ENCODE measurements around the gene PPOX. TPM values are rescaled to one million over a fixed set of nuclear protein-coding genes. Genes with fewer than 3 reads are reported as not detected.

The PPOX gene
- total RNA-seq (2022) (30.3 and 32.4 TPM in 2 replicates), Bru-seq, nascent RNA (percentile 58 among the genes with signal in this experiment), BruChase-seq, experiment 1, labeled RNA remaining after a 6-hour chase (percentile 62 among the genes with signal in this experiment), BruChase-seq, experiment 2, labeled RNA remaining after a 2-hour chase (percentile 63 among the genes with signal in this experiment)
- long read RNA-seq, transcript PPOX-202 (13 exons, 1,740 nt), result major isoform, 27 of 60 reads
- long read RNA-seq, partial matches to known transcripts, result 2 of 60 reads
- long read RNA-seq, other reads (novel, unspliced or antisense), result 28 of 60 reads

GRCh38 chr1:161165742-161166668 lies at the start of gene PPOX:
Gene PPOX, plus strand, starts transcription at chr1:161166426. Its CDS starts 422 bp downstream, at chr1:161166848.
- Mint-ChIP-seq H3K27me3 (ENCODE audit: insufficient read depth, unreplicated experiment) (no peaks in the 10 kb centered on the region), H3K4me1 (ENCODE audit: insufficient read depth, unreplicated experiment) (peaks cover 47% of the 10 kb centered on the region), H3K9me3 (ENCODE audit: unreplicated experiment) (no peaks in the 10 kb centered on the region), H3K36me3 (ENCODE audit: insufficient read depth, unreplicated experiment) (peaks cover 65% of the 10 kb centered on the region), H3K27ac (ENCODE audit: low read depth, unreplicated experiment) (peak within 1 kb of the TSS; percentile 100), H3K4me3 (ENCODE audit: unreplicated experiment) (peak within 1 kb of the TSS; percentile 98)
- TF ChIP-seq, protein P1, sequence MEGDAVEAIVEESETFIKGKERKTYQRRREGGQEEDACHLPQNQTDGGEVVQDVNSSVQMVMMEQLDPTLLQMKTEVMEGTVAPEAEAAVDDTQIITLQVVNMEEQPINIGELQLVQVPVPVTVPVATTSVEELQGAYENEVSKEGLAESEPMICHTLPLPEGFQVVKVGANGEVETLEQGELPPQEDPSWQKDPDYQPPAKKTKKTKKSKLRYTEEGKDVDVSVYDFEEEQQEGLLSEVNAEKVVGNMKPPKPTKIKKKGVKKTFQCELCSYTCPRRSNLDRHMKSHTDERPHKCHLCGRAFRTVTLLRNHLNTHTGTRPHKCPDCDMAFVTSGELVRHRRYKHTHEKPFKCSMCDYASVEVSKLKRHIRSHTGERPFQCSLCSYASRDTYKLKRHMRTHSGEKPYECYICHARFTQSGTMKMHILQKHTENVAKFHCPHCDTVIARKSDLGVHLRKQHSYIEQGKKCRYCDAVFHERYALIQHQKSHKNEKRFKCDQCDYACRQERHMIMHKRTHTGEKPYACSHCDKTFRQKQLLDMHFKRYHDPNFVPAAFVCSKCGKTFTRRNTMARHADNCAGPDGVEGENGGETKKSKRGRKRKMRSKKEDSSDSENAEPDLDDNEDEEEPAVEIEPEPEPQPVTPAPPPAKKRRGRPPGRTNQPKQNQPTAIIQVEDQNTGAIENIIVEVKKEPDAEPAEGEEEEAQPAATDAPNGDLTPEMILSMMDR (IDR thresholded peaks at IDR 0.05; ENCODE audit: unreplicated experiment), result peak; percentile 36
- intact Hi-C loops (cut with micrococcal nuclease), result loop anchor here (1.0 to 2.0 kb wide), 3 partner anchors 11 to 47 kb away; partner anchors contain the start of genes B4GALT3, NDUFS2, NIT1 and PFDN2
- DNase-seq (ENCODE audit: unreplicated experiment), result peak; percentile 100
- ChIA-PET POLR2A (interaction anchor here (0.6 to 5.5 kb wide), 30 partner anchors 9 to 225 kb away, joined by 3 to 101 read pairs (median 6); partner anchors contain the start of genes B4GALT3, DEDD, F11R and NDUFS2), CTCF (interaction anchor here (0.6 to 4.9 kb wide), 40 partner anchors 9 to 1373 kb away, joined by 3 to 56 read pairs (median 4); partner anchors contain the start of genes ADAMTS4, APOA2, B4GALT3 and NDUFS2)
- TSS peak; percentile 93 for BruUV-seq (replicated peaks)

- peak within 1 kb of the TSS; percentile 97 for H3K4me3 Mint-ChIP-seq (ENCODE audit: unreplicated experiment)
- H3K27ac Mint-ChIP-seq (ENCODE audit: low read depth, unreplicated experiment), result peak within 1 kb of the TSS; percentile 95
- H3K27me3 Mint-ChIP-seq (ENCODE audit: insufficient read depth, unreplicated experiment), result no peaks in the 10 kb centered on the region
- peaks cover 68% of the 10 kb centered on the region for H3K36me3 Mint-ChIP-seq (ENCODE audit: insufficient read depth, unreplicated experiment)
- BruUV-seq (replicated peaks), result no TSS peak
- ChIA-PET POLR2A (interaction anchor here (0.6 to 6.9 kb wide), 27 partner anchors 9 to 1020 kb away, joined by 3 to 112 read pairs (median 5); partner anchors contain the start of genes F11R, KLHDC9, NDUFS2 and PPOX), CTCF (interaction anchor here (0.6 to 4.6 kb wide), 16 partner anchors 15 to 288 kb away, joined by 3 to 30 read pairs (median 4); partner anchors contain the start of genes DEDD, KLHDC9, PPOX and USF1)
- TF ChIP-seq, protein P1 (IDR thresholded peaks at IDR 0.05; ENCODE audit: unreplicated experiment), result no peak
- H3K4me1 Mint-ChIP-seq (ENCODE audit: insufficient read depth, unreplicated experiment), result peaks cover 50% of the 10 kb centered on the region
- intact Hi-C loops (cut with micrococcal nuclease), result loop anchor here (2.0 kb wide), 1 partner anchor 49 kb away; the partner anchor contains the start of gene PPOX
- H3K9me3 Mint-ChIP-seq (ENCODE audit: unreplicated experiment), result no peaks in the 10 kb centered on the region
- peak; percentile 85 for DNase-seq (ENCODE audit: unreplicated experiment)
These were observed 48.3 kb upstream of the PPOX start, which contains the start of the genes NIT1 and PFDN2 for GRCh38 chr1:161117759-161118581. Gene NIT1, plus strand, starts transcription at chr1:161118105. Its CDS starts 72 bp downstream, at chr1:161118177. Gene PFDN2, minus strand, starts transcription at chr1:161118037. Its CDS starts 11 bp downstream, at chr1:161118026.

DNA sequence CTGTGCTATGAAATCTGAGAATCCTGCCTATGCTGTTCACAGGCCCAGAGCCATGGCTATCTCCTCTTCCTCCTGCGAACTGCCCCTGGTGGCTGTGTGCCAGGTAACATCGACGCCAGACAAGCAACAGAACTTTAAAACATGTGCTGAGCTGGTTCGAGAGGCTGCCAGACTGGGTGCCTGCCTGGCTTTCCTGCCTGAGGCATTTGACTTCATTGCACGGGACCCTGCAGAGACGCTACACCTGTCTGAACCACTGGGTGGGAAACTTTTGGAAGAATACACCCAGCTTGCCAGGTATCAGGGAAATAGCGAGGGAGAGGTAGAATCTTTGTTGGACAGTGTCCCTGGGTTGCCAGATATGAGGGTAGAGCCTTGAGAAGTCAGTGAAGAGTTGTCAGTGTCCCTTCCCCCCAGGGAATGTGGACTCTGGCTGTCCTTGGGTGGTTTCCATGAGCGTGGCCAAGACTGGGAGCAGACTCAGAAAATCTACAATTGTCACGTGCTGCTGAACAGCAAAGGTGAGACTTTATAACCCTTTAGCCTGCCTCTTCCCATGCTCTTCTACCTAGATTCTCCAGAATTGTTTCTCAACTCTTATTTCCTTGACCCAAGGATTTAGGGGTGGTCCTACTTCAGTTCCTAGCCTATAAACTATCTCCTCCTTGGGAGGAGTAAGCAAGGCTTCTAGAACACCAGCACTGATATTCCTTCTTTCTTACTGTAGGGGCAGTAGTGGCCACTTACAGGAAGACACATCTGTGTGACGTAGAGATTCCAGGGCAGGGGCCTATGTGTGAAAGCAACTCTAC lies 46.9 kb upstream of the PPOX start:
- intact Hi-C loops (cut with micrococcal nuclease), result loop anchor here (2.0 kb wide), 1 partner anchor 48 kb away; the partner anchor contains the start of gene PPOX
- BruUV-seq (replicated peaks), result no TSS peak
- ChIA-PET CTCF (interaction anchor here (0.6 to 2.5 kb wide), 7 partner anchors 14 to 58 kb away, joined by 3 to 6 read pairs (median 4); no protein-coding TSS in a partner anchor), POLR2A (interaction anchor here (0.9 to 6.9 kb wide), 9 partner anchors 22 to 174 kb away, joined by 4 to 112 read pairs (median 29); partner anchors contain the start of genes F11R, KLHDC9, PPOX and UFC1)
- Mint-ChIP-seq H3K36me3 (ENCODE audit: insufficient read depth, unreplicated experiment) (peaks cover 76% of the 10 kb centered on the region), H3K4me3 (ENCODE audit: unreplicated experiment) (peak overlapping the region; percentile 97), H3K27ac (ENCODE audit: low read depth, unreplicated experiment) (peak overlapping the region; percentile 95), H3K27me3 (ENCODE audit: insufficient read depth, unreplicated experiment) (no peaks in the 10 kb centered on the region), H3K9me3 (ENCODE audit: unreplicated experiment) (no peaks in the 10 kb centered on the region), H3K4me1 (ENCODE audit: insufficient read depth, unreplicated experiment) (peaks cover 39% of the 10 kb centered on the region)
- TF ChIP-seq, protein P1 (IDR thresholded peaks at IDR 0.05; ENCODE audit: unreplicated experiment), result peak; percentile 43
- DNase-seq (ENCODE audit: unreplicated experiment), result peak; percentile 90

Measured in MCF 10A (cell line).